ENCODE data around the gene OR56A5.

Gene OR56A5, protein sequence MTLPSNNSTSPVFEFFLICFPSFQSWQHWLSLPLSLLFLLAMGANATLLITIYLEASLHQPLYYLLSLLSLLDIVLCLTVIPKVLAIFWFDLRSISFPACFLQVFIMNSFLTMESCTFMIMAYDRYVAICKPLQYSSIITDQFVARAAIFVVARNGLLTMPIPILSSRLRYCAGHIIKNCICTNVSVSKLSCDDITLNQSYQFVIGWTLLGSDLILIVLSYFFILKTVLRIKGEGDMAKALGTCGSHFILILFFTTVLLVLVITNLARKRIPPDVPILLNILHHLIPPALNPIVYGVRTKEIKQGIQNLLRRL

DNA sequence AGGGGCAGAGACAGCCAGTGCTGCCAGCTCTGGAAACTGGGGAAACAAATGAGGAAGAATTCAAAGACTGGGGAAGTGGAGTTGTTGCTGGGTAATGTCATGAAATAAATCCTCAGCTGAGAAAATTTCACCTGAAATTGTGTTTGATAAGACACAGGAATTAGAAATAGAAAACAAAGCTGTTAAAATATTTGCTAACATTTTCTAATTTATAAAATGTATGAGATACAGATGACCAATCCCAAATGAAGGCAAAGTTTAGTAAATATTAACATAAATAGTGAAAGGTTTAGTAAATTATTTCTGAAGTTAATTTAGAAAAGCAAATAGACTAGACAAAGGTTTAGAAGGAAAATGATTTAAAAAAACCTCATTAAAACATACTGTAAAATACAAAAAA is at the start of gene OR56A5:
Gene OR56A5 (minus strand): TSS at position 101 of the 400 bp plus-strand sequence. CDS start 0 bp downstream, at position 101.
- DNase-seq (ENCODE audit: low read depth, low spot score), result no peak
- H3K9ac ChIP-seq (ENCODE audit: insufficient read length), result no peak within 1 kb of the TSS
- TF ChIP-seq EZH2 (IDR thresholded peaks at IDR 0.05), result no peak
- no peak for TF ChIP-seq FOXP2 (optimal IDR thresholded peaks at IDR 0.05; ENCODE audit: control extremely low read depth, extremely low read length, insufficient read depth)
- no peak for TF ChIP-seq POLR2AphosphoS5 (IDR thresholded peaks at IDR 0.05; ENCODE audit: borderline replicate concordance, low read depth, low read length)
- H3K9me3 ChIP-seq (ENCODE audit: low read depth, low read length), result no peaks in the 10 kb centered on the region
- H3K27ac ChIP-seq, result no peak within 1 kb of the TSS
- H3K4me3 ChIP-seq, result no peak within 1 kb of the TSS
- H3K36me3 ChIP-seq (ENCODE audit: insufficient read depth, low read length), result no peaks in the 10 kb centered on the region

GRCh38 chr11:6013042-6013441 is 44.7 kb upstream of the OR56A5 start:
- H3K9me3 ChIP-seq (ENCODE audit: low read depth, low read length), result no peaks in the 10 kb centered on the region
- H3K4me3 ChIP-seq, result no peak overlapping the region
- DNase-seq (ENCODE audit: low read depth, low spot score), result no peak
- no peak overlapping the region for H3K9ac ChIP-seq (ENCODE audit: insufficient read length)
- no peaks in the 10 kb centered on the region for H3K36me3 ChIP-seq (ENCODE audit: insufficient read depth, low read length)
- no peak overlapping the region for H3K27ac ChIP-seq
- TF ChIP-seq POLR2AphosphoS5 (IDR thresholded peaks at IDR 0.05; ENCODE audit: borderline replicate concordance, low read depth, low read length) (no peak), FOXP2 (optimal IDR thresholded peaks at IDR 0.05; ENCODE audit: control extremely low read depth, extremely low read length, insufficient read depth) (no peak)

DNA sequence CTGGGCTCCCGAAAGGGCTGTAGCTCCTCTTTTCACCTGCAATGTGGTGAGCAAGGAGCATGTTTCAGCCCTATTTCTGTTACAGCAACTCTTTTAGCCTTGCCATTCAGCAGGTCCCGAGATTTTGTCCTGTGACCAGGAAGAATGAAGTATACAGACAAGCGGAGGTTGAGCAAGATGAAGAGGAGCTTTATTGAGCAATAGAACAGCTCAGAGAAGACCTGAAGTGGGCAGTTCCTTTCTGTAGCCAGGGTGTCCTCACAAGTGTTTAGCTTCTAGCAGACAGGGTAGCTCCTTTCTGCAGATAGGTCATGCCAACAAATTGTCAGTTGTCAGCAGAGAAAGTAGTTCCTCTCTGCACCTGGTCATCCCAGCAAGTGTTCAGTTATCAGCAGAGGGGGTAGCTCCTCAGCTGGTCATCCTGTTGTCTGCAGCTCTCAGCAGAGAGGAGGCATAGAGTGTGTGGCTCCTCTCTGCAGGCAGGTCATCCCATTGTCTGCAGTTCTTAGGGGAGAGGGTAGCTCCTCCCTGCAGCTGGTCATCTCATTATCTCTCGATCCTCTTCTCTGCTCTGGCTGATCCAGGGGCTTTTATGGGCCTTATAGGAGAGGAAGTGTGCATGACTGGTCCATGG is 43.9 kb upstream of the OR56A5 start:
- Histone ChIP-seq H3K27ac (no peak overlapping the region), H3K4me3 (no peak overlapping the region), H3K9me3 (ENCODE audit: low read depth, low read length) (no peaks in the 10 kb centered on the region), H3K36me3 (ENCODE audit: insufficient read depth, low read length) (no peaks in the 10 kb centered on the region), H3K9ac (ENCODE audit: insufficient read length) (no peak overlapping the region)
- DNase-seq (ENCODE audit: low read depth, low spot score), result no peak
- no peak for TF ChIP-seq POLR2AphosphoS5 (IDR thresholded peaks at IDR 0.05; ENCODE audit: borderline replicate concordance, low read depth, low read length)
- no peak for TF ChIP-seq FOXP2 (optimal IDR thresholded peaks at IDR 0.05; ENCODE audit: control extremely low read depth, extremely low read length, insufficient read depth)
- no peak for TF ChIP-seq EZH2 (IDR thresholded peaks at IDR 0.05)

- H3K27ac ChIP-seq, result no peak within 1 kb of the TSS
- H3K9ac ChIP-seq (ENCODE audit: insufficient read length), result no peak within 1 kb of the TSS
- no peak within 1 kb of the TSS for H3K4me3 ChIP-seq
- H3K9me3 ChIP-seq (ENCODE audit: low read depth, low read length), result no peaks in the 10 kb centered on the region
- H3K36me3 ChIP-seq (ENCODE audit: insufficient read depth, low read length), result no peaks in the 10 kb centered on the region
- TF ChIP-seq EZH2 (IDR thresholded peaks at IDR 0.05) (no peak), FOXP2 (optimal IDR thresholded peaks at IDR 0.05; ENCODE audit: control extremely low read depth, extremely low read length, insufficient read depth) (no peak), POLR2AphosphoS5 (IDR thresholded peaks at IDR 0.05; ENCODE audit: borderline replicate concordance, low read depth, low read length) (no peak)
- DNase-seq (ENCODE audit: low read depth, low spot score), result no peak
Measured at GRCh38 chr11:6006846-6007245, 38.6 kb upstream of the OR56A5 start, which contains the start of gene OR56A4. OR56A4 (minus strand) TSS chr11:6006946; CDS start chr11:6002992, 3,954 bp downstream.

- DNase-seq (ENCODE audit: low read depth, low spot score), result no peak
- TF ChIP-seq FOXP2 (optimal IDR thresholded peaks at IDR 0.05; ENCODE audit: control extremely low read depth, extremely low read length, insufficient read depth) (no peak), POLR2AphosphoS5 (IDR thresholded peaks at IDR 0.05; ENCODE audit: borderline replicate concordance, low read depth, low read length) (no peak), EZH2 (IDR thresholded peaks at IDR 0.05) (no peak)
- Histone ChIP-seq H3K4me3 (no peak overlapping the region), H3K9ac (ENCODE audit: insufficient read length) (no peak overlapping the region), H3K36me3 (ENCODE audit: insufficient read depth, low read length) (no peaks in the 10 kb centered on the region), H3K9me3 (ENCODE audit: low read depth, low read length) (no peaks in the 10 kb centered on the region), H3K27ac (no peak overlapping the region)
Measured at GRCh38 chr11:6006395-6006794, 38.1 kb upstream of the OR56A5 start.

DNA sequence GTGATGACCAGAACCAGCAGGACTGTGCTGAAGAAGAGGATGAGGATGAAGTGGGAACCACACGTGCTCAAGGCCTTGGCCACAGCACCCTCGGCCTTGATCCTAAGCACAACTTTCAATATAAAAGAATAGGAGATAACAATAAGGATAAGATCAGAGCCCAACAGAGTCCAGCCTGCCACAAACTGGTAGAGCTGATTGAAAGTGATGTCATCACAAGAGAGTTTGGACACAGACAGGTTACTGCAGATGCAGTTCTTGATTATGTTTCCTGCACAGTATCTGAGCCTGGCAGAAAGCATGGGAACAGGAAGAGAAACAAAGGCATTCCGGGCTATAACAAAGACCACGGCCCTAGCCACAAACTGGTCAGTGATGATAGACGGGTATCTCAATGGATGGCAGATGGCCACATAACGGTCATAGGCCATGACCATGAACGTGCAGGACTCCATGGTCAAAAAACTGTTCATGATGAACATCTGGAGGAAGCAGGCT is 34.0 kb upstream of the OR56A5 start:
- no peak overlapping the region for H3K27ac ChIP-seq
- no peaks in the 10 kb centered on the region for H3K9me3 ChIP-seq (ENCODE audit: low read depth, low read length)
- DNase-seq (ENCODE audit: low read depth, low spot score), result no peak
- no peaks in the 10 kb centered on the region for H3K36me3 ChIP-seq (ENCODE audit: insufficient read depth, low read length)
- H3K9ac ChIP-seq (ENCODE audit: insufficient read length), result no peak overlapping the region
- TF ChIP-seq EZH2 (IDR thresholded peaks at IDR 0.05), result no peak
- TF ChIP-seq POLR2AphosphoS5 (IDR thresholded peaks at IDR 0.05; ENCODE audit: borderline replicate concordance, low read depth, low read length), result no peak
- no peak for TF ChIP-seq FOXP2 (optimal IDR thresholded peaks at IDR 0.05; ENCODE audit: control extremely low read depth, extremely low read length, insufficient read depth)
- H3K4me3 ChIP-seq, result no peak overlapping the region

GRCh38 chr11:5994791-5995190 is 26.5 kb upstream of the OR56A5 start:
- DNase-seq (ENCODE audit: low read depth, low spot score), result no peak

GRCh38 chr11:5992604-5993251 is 24.4 kb upstream of the OR56A5 start:
- no peaks in the 10 kb centered on the region for H3K36me3 ChIP-seq (ENCODE audit: insufficient read depth, low read length)
- no peak overlapping the region for H3K27ac ChIP-seq
- no peak overlapping the region for H3K4me3 ChIP-seq
- H3K9ac ChIP-seq (ENCODE audit: insufficient read length), result no peak overlapping the region
- no peak for DNase-seq (ENCODE audit: low read depth, low spot score)
- H3K9me3 ChIP-seq (ENCODE audit: low read depth, low read length), result no peaks in the 10 kb centered on the region
- no peak for TF ChIP-seq EZH2 (IDR thresholded peaks at IDR 0.05)
- no peak for TF ChIP-seq POLR2AphosphoS5 (IDR thresholded peaks at IDR 0.05; ENCODE audit: borderline replicate concordance, low read depth, low read length)
- no peak for TF ChIP-seq FOXP2 (optimal IDR thresholded peaks at IDR 0.05; ENCODE audit: control extremely low read depth, extremely low read length, insufficient read depth)

More at GRCh38 chr11:5994791-5995190, 26.5 kb upstream of the OR56A5 start:
- no peaks in the 10 kb centered on the region for H3K9me3 ChIP-seq (ENCODE audit: low read depth, low read length)
- H3K36me3 ChIP-seq (ENCODE audit: insufficient read depth, low read length), result no peaks in the 10 kb centered on the region
- no peak overlapping the region for H3K27ac ChIP-seq
- H3K4me3 ChIP-seq, result no peak overlapping the region
- no peak overlapping the region for H3K9ac ChIP-seq (ENCODE audit: insufficient read length)
- TF ChIP-seq FOXP2 (optimal IDR thresholded peaks at IDR 0.05; ENCODE audit: control extremely low read depth, extremely low read length, insufficient read depth), result no peak
- TF ChIP-seq EZH2 (IDR thresholded peaks at IDR 0.05), result no peak
- no peak for TF ChIP-seq POLR2AphosphoS5 (IDR thresholded peaks at IDR 0.05; ENCODE audit: borderline replicate concordance, low read depth, low read length)
